SJSA1 (cell line): ENCODE measurements around the gene UBE2Z. TPM values are rescaled to one million over a fixed set of nuclear protein-coding genes. Genes with fewer than 3 reads are reported as not detected.
"Not testable (repeated sequence)": the region's sequence is repeated elsewhere in the genome, so short reads cannot be mapped to it uniquely, and the experiment has no call there.

Experiments used
- DNase-seq, 2 experiments: peaks; one replicate each; pipeline ENCODE4 v3.0.0-alpha.2; 2015 to 2020; ENCODE audit warnings: low spot score in 2 of 2, low read depth in 1 of 2
- H3K27ac ChIP-seq: fragments of 250-450 bp; sonication (Bioruptor Pico); 2 replicates; pipeline ENCODE4 v1.5.1; 2020; ENCODE audit warnings: mild to moderate bottlenecking, moderate library complexity
- H3K27me3 ChIP-seq: fragments of 250-450 bp; sonication (Bioruptor Pico); replicated peaks from 2 replicates; pipeline ENCODE4 v1.5.1; 2020; ENCODE audit warnings: mild to moderate bottlenecking, moderate library complexity
- H3K36me3 ChIP-seq: fragments of 250-450 bp; sonication (Bioruptor Pico); 2 replicates; pipeline ENCODE4 v1.5.1; 2020; ENCODE audit warnings: mild to moderate bottlenecking
- H3K4me1 ChIP-seq: fragments of 250-450 bp; sonication (Bioruptor Pico); replicated peaks from 2 replicates; pipeline ENCODE4 v1.6.1; 2021; ENCODE audit warnings: mild to moderate bottlenecking
- H3K4me3 ChIP-seq: fragments of 250-450 bp; sonication (Bioruptor Pico); 2 replicates; pipeline ENCODE4 v1.5.1; 2020; ENCODE audit warnings: mild to moderate bottlenecking
- H3K9me3 ChIP-seq: fragments of 250-450 bp; sonication (Bioruptor Pico); replicated peaks from 2 replicates; pipeline ENCODE4 v1.5.1; 2020; ENCODE audit warnings: mild to moderate bottlenecking
- total RNA-seq: library from RNA; depleted of rRNA; stranded (reverse); fragments of >200 nt; shearing (Covaris generic); gene quantifications from 2 replicates; pipeline ENCODE4 v1.2.3, GENCODE V29; 2014; rRNA removed

Gene UBE2Z
- total RNA-seq: 109 and 119 TPM in 2 replicates

DNA sequence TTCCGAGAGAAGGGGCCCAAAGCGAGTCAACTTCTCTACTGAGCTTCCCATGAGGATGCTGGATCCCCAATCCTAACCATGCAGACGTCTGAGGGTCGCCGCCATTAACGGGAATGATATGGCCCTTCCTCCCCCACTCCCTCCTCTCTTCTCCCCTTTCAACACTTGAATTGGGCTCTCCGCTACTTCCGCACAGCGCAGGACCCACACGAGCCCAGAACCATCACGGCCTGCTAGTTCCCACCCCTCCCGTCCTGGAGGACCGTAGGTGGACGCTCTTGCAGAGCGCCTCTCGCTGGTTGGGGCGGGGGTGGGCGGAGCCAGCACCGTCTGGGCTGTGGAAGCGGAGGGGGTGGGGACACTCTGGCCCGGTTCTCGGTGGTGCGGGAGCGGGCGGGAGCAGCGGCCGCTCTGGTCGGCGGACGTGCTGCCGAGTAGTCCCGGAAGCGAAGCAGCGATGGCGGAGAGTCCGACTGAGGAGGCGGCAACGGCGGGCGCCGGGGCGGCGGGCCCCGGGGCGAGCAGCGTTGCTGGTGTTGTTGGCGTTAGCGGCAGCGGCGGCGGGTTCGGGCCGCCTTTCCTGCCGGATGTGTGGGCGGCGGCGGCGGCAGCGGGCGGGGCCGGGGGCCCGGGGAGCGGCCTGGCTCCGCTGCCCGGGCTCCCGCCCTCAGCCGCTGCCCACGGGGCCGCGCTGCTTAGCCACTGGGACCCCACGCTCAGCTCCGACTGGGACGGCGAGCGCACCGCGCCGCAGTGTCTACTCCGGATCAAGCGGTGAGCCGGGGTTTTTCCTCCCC is at the start of gene UBE2Z:
TSS of gene UBE2Z (plus strand) at position 361 of the 797 bp plus-strand sequence. CDS start at position 458, 97 bp downstream.
- Histone ChIP-seq H3K36me3 (peaks cover 45% of the 10 kb centered on the region), H3K27ac (peak within 1 kb of the TSS; percentile 92), H3K4me3 (peak within 1 kb of the TSS; percentile 98), H3K27me3 (no peaks in the 10 kb centered on the region), H3K4me1 (peaks cover 26% of the 10 kb centered on the region), H3K9me3 (no peaks in the 10 kb centered on the region)
- peak; percentile 97 to 98 for DNase-seq

DNA sequence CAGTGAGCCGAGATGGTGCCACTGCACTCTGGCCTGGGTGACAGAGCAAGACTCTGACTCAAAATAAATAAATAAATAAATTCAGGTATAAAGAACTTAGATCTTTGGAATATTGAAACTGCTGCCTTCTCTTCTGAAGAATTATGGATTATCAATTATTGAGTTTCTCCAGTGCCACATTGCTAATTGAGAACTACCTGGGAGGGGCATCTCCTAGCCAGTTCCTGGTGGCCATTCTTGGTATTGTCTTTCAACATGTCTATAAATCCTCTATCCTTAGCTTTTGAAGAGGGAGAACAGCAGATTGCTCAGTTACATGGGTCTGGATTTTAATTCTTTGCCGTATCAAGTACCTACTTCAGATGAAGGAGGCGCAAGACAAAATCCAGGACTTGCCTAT is 48.2 kb upstream of the UBE2Z start:
- peaks cover 72% of the 10 kb centered on the region for H3K36me3 ChIP-seq

DNA sequence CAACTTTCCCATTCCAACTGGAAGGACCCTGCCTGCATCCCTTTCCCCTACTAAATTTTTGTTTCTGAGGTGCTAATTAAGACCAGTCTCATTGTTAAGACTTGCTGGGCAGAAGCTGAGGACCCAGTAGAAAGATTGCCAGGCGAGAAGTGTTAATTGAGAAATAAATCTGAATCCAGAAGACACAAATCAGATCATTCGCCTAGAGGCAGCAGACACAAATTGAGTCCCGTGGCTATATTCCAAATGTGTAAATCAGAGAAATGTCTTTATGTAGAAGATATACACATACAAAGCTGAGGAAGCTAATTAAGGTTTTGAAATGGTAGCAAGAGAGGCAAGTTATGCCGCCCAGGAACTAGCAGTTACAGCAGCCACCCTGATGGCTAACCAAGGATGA is 47.8 kb upstream of the UBE2Z start:
- Histone ChIP-seq H3K27ac (no peak overlapping the region), H3K27me3 (no peaks in the 10 kb centered on the region), H3K9me3 (no peaks in the 10 kb centered on the region), H3K36me3 (peaks cover 68% of the 10 kb centered on the region), H3K4me3 (no peak overlapping the region), H3K4me1 (no peaks in the 10 kb centered on the region)
- DNase-seq: no peak

More for the DNA sequence above, 48.2 kb upstream of the UBE2Z start:
- no peak for DNase-seq
- H3K27me3 ChIP-seq: no peaks in the 10 kb centered on the region
- H3K9me3 ChIP-seq: no peaks in the 10 kb centered on the region
- H3K4me1 ChIP-seq: no peaks in the 10 kb centered on the region
- no peak overlapping the region for H3K27ac ChIP-seq
- H3K4me3 ChIP-seq: no peak overlapping the region

DNA sequence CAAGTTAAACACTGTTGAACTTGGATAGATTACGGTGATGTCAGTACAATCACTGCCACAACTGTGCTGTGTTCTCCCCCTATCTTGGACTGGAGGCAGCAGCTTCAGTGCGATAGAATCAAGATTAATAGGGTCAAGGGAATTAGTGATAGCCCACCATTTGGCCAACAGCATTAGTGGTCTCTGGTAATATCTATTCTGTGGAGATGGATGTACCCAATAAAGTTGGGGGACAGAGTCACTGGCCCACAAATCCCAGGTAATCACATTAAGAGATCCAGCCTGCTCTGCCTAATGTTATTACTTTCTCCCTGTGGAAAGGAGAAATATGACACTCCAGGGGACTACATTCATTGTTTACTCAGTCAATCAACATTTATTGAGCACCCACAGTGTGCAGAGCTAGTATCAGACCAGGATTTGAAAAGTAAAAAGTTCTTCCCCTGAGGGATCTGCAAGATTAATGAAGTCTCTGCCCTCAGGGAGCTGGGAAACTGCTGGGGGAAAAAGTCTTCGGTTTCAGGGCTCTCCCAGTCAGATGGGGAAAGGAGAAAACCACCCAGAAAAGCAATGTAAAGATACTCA is 39.2 kb upstream of the UBE2Z start:
- H3K27me3 ChIP-seq: 0 out of 2 replicates have a peak, but pooled peaks cover 6% of the 10 kb centered on the region
- H3K36me3 ChIP-seq: peaks cover 7% of the 10 kb centered on the region; the same call in 1 of the 2 replicates
- no peak for DNase-seq
- no peak overlapping the region for H3K27ac ChIP-seq
- H3K4me3 ChIP-seq: no peak overlapping the region
- no peaks in the 10 kb centered on the region for H3K9me3 ChIP-seq
- peaks cover 16% of the 10 kb centered on the region for H3K4me1 ChIP-seq

DNA sequence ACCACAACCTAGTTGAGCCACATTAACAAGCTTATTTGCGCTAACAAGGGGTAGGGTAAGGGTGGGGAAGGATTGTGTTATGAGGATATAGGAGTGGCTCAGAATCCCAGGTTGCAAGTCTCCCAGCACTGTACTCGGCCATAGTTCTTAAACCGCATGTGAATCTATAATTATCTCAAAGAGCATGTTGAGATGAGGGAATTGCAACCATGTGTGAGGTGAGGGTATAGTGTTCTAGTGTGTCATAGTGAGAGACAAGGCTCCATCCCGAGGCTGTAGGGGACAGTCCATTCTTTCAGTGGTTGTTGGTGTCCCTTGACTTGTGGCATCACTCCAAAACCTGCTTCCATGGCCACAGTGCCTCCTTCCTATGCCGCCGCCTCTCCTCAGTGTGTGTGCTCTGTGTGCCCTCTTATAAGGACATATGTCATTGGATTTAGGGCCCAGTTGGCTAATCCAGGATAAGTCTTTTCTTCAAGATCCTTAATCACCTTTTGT is 38.3 kb upstream of the UBE2Z start:
- H3K36me3 ChIP-seq: no peaks in the 10 kb centered on the region; the same call in 1 of the 2 replicates
- no peak overlapping the region for H3K4me3 ChIP-seq
- peaks cover 16% of the 10 kb centered on the region for H3K4me1 ChIP-seq
- H3K27ac ChIP-seq: no peak overlapping the region
- no peaks in the 10 kb centered on the region for H3K9me3 ChIP-seq
- DNase-seq: no peak
- 0 out of 2 replicates have a peak, but pooled peaks cover 6% of the 10 kb centered on the region for H3K27me3 ChIP-seq

DNA sequence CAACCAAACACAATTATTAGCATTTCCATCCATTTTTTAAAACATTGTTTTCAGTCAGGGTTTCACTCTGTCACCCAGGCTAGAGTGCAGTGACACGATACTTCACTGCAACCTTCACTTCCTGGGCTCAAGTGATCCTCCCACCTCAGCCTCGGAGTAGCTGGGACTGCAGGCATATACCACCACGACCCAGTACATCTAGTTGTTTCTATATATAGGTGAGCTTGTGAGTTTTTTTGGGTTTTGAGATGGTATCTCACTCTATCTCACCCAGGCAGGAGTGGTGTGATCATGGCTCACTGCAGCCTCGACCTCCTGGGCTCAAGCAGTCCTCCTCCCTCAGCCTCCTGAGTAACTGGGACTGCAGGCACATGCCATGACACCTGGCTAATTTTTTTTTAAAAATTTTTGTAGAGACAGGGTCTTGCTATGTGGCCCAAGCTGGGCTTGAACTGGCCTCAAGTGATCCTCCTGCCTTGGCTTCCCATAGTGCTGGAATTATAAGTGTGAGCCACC is 37.1 kb upstream of the UBE2Z start:
- Histone ChIP-seq H3K27ac (no peak overlapping the region), H3K4me3 (no peak overlapping the region), H3K36me3 (no peaks in the 10 kb centered on the region), H3K9me3 (no peaks in the 10 kb centered on the region), H3K4me1 (peaks cover 16% of the 10 kb centered on the region), H3K27me3 (0 out of 2 replicates have a peak, but pooled peaks cover 6% of the 10 kb centered on the region)
- no peak for DNase-seq

DNA sequence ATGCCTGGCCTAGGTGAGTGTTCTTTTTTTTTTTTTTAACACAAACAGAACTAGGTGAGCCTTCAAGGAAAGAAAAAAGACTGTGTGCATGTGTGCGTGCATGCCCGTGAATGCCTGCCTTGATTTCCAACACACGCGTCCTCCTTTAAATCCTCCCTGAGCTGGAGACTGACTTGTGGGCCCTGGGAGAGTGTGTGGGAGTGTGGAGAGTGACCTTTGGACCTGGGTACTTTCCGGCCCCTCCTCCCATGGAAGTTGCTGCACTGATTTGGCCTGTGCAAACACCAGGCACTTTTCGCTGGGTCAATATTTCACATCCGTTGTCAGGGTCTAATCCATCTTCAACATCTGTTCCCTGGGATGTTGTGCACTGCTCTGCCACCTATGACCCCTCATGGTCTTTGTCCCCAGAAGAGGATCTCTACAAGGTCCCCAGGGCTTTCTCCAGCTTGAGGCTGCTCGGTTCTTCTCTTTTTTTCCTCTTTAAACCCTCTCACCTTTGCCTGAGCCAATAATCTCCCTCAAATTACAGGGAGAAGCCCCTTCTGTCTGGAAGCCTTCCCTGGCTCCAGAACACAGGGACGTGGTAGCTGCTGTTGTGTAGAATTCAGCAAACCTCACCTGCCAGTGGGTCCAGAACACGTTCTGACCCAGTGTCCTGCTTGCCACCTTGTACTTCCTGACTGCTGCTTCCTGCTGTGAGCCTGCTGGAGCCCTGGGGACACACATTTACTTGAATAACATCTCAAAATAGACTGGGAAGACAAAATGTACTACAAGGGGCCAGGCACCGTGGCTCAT is 36.5 kb upstream of the UBE2Z start:
- Histone ChIP-seq H3K4me1 (peaks cover 16% of the 10 kb centered on the region), H3K27ac (no peak overlapping the region), H3K9me3 (no peaks in the 10 kb centered on the region), H3K27me3 (0 out of 2 replicates have a peak, but pooled peaks cover 8% of the 10 kb centered on the region), H3K4me3 (no peak overlapping the region), H3K36me3 (no peaks in the 10 kb centered on the region)
- DNase-seq: no peak

DNA sequence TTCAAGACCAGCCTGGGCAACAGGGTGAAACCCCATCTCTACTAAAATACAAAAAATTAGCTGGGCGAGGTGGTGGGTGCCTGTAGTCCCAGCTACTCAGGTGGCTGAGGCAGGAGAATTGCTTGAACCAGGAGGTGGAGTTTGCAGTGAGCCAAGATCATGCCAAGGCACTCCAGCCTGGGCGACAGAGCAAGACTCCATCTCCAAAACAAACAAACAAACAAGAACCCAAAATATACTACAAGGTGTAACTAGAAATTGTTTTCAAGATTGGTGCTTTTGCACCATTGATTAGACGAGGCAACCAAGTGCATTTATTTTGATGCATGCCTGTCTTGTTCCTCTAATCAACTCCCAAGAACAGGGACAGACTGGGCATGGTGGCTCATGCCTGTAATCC is 35.8 kb upstream of the UBE2Z start:
- H3K27ac ChIP-seq, H3K36me3 ChIP-seq: not testable (repeated sequence)
- peaks cover 16% of the 10 kb centered on the region for H3K4me1 ChIP-seq

DNA sequence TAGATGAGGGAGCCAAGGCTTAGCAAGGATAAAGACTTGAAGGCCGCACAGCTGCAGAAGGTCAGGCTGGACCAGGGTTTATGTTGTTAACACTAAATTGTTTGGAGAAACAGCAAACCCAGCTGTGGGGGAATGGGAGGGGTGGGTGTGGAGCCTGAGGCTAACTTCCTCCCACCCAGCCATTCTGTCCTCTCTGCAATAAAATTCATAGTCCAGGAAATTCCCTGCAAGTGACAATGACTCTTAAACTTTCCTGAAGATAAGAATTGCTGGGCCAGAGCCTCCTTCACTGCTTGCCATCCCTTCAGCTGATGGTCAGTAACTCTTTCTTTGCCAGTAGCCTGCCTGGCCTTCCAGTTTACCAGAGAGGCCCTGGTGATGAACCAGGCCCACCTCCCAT is 35.0 kb upstream of the UBE2Z start:
- no peaks in the 10 kb centered on the region for H3K9me3 ChIP-seq
- H3K4me3 ChIP-seq: no peak overlapping the region
- H3K36me3 ChIP-seq: no peaks in the 10 kb centered on the region
- no peak for DNase-seq
- peaks cover 16% of the 10 kb centered on the region for H3K4me1 ChIP-seq
- H3K27me3 ChIP-seq: 0 out of 2 replicates have a peak, but pooled peaks cover 12% of the 10 kb centered on the region
- no peak overlapping the region for H3K27ac ChIP-seq

More for the DNA sequence above, 35.8 kb upstream of the UBE2Z start:
- H3K4me3 ChIP-seq, H3K9me3 ChIP-seq, DNase-seq: not testable (repeated sequence)
- H3K27me3 ChIP-seq: 0 out of 2 replicates have a peak, but pooled peaks cover 11% of the 10 kb centered on the region

DNA sequence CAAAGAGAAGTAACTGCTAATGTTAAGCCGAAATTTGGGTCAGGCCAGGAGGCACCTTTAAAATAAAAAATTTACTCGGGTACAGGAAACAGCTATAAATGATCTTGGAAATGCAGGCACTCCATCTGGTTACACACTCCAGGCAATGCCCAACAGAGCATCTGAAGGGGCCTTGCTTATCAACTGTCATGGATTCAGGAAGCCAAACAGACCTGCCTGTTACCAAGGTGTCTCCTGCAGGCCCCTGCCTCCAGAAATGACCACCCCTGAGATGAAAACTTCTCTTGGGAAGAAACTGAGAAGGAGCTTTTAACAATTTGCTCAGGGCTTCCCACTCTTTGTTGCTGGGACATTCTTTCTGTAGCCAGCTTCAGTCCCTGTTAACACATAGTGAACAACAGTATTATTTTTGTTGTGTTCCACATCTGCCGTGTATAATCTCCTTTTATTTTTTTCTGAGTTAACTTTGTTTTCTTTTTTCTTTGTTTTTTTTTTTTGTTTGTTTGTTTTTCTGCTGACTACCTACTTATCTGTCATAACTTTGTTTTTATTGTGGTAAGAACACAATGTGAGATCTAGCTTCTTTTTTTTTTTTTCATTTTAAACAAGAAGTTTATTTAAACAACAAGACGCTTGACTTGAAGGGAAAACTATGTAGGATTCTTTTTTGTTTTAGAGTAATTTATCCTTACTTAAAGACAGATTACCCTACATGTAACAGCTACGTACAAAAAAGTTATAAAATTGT is 34.3 kb upstream of the UBE2Z start:
- 0 out of 2 replicates have a peak, but pooled peaks cover 12% of the 10 kb centered on the region for H3K27me3 ChIP-seq
- peaks cover 16% of the 10 kb centered on the region for H3K4me1 ChIP-seq
- no peaks in the 10 kb centered on the region for H3K9me3 ChIP-seq
- H3K4me3 ChIP-seq: no peak overlapping the region
- H3K27ac ChIP-seq: no peak overlapping the region
- no peaks in the 10 kb centered on the region for H3K36me3 ChIP-seq
- peak in 1 of 2 experiments; percentile 61 for DNase-seq

DNA sequence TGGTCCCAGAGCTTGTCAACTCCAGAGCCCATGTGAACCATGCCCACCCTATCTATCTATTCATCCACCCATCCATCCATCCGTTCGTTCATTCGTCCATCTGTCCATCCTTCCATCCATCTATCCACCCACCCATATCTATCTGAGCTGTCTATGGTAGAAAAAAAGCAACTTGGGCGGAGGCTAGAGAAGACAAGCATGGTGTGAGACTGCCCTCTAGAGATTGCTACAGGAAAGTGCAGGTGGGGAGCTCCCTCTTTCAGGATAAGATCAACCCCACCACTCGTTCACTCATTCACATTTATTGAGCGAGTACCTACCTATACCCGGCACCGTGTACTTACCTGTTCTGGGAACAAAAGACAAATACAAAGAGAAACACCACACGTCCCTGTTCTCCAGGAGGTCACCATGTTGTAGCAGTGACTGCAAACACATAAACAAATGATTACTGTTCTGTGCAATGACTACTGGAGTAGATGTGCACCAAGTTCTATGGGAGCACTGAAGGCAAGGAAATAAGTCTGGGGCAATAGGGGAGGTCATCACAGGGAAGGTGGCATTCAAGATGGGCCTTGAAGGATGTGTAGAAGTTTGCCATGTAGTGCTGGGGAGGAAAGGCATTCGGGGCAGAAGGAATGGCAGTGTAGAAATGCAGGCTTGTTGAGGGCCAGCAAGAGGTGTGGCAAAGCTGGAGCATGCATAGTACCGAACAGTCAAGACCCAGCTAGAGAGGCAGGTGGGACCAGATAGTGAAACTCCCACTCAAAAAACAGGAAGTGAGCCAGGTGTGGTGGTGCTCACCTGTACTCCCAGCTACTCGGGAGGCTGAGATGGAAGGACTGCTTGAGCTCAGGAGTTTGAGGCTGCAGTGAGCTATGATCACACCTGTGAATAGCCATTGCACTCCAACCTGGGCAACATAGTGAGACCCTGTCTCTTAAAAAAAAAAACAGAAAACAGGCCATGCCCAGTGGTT is 29.0 kb upstream of the UBE2Z start:
- Histone ChIP-seq H3K9me3 (no peaks in the 10 kb centered on the region), H3K27ac (no peak overlapping the region), H3K4me1 (no peaks in the 10 kb centered on the region), H3K36me3 (no peaks in the 10 kb centered on the region), H3K27me3 (peaks cover 7% of the 10 kb centered on the region; the same call in 1 of the 2 replicates), H3K4me3 (no peak overlapping the region)
- peak; percentile 61 to 68 for DNase-seq

DNA sequence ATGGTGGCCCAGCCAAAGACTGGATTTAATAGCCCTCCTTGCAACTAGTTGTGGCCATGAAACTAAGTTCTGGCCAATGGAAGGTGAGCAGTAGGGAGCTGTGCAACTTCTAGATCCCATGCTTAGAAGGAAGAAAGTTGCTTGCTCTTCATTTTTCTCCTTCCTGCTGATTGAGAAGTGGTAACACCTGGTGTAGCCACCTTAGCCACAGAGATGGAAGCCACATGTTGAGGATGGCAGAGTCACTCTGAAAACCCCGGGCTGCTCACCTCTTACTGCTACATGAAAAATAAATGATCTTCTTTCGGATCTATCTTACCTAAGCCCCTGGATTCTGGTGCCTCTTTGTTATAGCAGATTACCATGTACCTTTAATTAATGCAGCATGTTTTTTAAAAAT is 25.9 kb upstream of the UBE2Z start:
- DNase-seq: no peak
- no peaks in the 10 kb centered on the region for H3K36me3 ChIP-seq
- no peak overlapping the region for H3K4me3 ChIP-seq
- peaks cover 5% of the 10 kb centered on the region; the same call in 1 of the 2 replicates for H3K4me1 ChIP-seq
- no peaks in the 10 kb centered on the region for H3K9me3 ChIP-seq
- peaks cover 3% of the 10 kb centered on the region; the same call in 1 of the 2 replicates for H3K27me3 ChIP-seq
- H3K27ac ChIP-seq: no peak overlapping the region
